ES-I3 (cell line): Measurements from ENCODE around the gene MAP2K6.

ENCODE experiments used
- H3K36me3 ChIP-seq: 2 replicates; pipeline ENCODE4 v1.6.1; 2013; ENCODE audit warnings: mild to moderate bottlenecking, low read length, control low read depth, moderate library complexity; ENCODE audit not compliant: insufficient read depth
- H3K4me1 ChIP-seq: 2 replicates; pipeline ENCODE4 v1.6.1; 2013; ENCODE audit warnings: mild to moderate bottlenecking, control low read depth, low read length; ENCODE audit not compliant: insufficient read depth
- H3K9ac ChIP-seq: 2 replicates; pipeline ENCODE4 v1.6.1; 2013; ENCODE audit warnings: low read depth, mild to moderate bottlenecking, low read length, moderate library complexity
- H3K9me3 ChIP-seq: 2 replicates; pipeline ENCODE4 v1.6.1; 2013; ENCODE audit warnings: mild to moderate bottlenecking, low read length, moderate library complexity; ENCODE audit not compliant: control insufficient read depth, insufficient read depth

The MAP2K6 gene

DNA sequence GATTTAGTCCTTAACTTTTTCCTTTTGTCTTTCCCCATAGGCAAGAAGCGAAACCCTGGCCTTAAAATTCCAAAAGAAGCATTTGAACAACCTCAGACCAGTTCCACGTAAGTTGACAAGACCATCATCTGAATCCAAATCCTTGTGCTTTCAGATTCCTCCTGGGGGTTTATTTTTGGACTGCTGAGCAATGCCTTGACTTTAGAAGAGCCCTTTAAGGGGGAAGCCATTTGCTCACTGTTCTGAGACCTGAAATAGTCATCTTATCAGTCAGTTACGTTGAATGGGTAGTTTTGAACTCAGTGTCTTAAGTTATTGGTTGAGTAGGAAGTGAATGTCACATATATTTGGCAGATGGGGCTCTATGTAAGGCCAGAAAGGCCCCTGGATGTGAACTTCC, 91.2 kb downstream of the MAP2K6 start:
- H3K9ac ChIP-seq, result no peak overlapping the region
- peaks cover 16% of the 10 kb centered on the region for H3K4me1 ChIP-seq

DNA sequence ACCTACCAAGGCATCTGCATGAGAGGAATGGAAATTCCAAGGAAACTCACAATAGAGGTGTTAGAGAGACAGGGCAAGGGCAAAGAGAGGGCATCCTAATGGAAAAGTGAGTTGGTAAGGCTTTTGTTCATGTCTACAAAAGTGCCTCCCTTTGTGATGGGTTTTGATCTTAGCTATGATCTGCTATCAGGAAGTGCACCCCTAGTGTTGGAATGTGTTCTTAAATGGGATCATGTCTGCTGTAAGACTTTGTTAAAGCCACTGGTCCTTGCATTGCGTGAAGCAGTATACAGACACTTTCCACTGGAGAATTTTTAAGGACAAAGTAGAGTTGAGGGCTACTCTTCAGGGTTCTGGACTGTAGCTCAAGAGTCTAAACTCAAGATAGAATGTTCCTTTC, 92.0 kb downstream of the MAP2K6 start:
- H3K4me1 ChIP-seq, result peaks cover 15% of the 10 kb centered on the region
- no peaks in the 10 kb centered on the region for H3K9me3 ChIP-seq
- no peaks in the 10 kb centered on the region for H3K36me3 ChIP-seq
- no peak overlapping the region for H3K9ac ChIP-seq

More for the DNA sequence above, 91.2 kb downstream of the MAP2K6 start:
- H3K36me3 ChIP-seq, result no peaks in the 10 kb centered on the region
- no peaks in the 10 kb centered on the region for H3K9me3 ChIP-seq

- H3K9ac ChIP-seq, result no peak overlapping the region
- H3K4me1 ChIP-seq, result no peaks in the 10 kb centered on the region
- no peaks in the 10 kb centered on the region for H3K36me3 ChIP-seq
- no peaks in the 10 kb centered on the region for H3K9me3 ChIP-seq
Observed at GRCh38 chr17:69508814-69509213, 94.3 kb downstream of the MAP2K6 start.

DNA sequence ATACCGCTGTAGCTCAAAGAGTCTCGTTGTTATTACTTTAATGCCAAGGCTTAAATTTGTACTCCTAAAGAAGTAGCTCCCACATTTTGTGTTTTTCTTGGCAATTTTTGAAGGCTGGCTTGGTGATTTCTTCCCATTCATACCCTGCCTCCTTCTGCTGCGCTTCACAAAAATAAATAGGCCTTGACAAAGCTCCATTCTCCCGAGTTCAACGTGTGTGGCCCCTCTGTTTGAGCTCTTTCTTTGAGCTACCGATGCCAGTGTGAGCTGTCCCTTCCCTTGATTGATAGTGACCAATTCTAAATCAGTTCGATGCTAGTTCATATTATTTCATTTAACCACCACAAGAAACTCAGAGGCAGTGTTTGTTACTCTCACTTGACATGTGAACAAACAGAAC, 96.8 kb downstream of the MAP2K6 start:
- no peaks in the 10 kb centered on the region for H3K36me3 ChIP-seq
- no peaks in the 10 kb centered on the region for H3K4me1 ChIP-seq
- H3K9ac ChIP-seq, result no peak overlapping the region
- no peaks in the 10 kb centered on the region for H3K9me3 ChIP-seq

GRCh38 chr17:69512946-69513345, 98.4 kb downstream of the MAP2K6 start:
- H3K36me3 ChIP-seq, result no peaks in the 10 kb centered on the region
- peaks cover 4% of the 10 kb centered on the region; the same call in 1 of the 2 replicates for H3K4me1 ChIP-seq
- H3K9me3 ChIP-seq, result no peaks in the 10 kb centered on the region
- H3K9ac ChIP-seq, result no peak overlapping the region

DNA sequence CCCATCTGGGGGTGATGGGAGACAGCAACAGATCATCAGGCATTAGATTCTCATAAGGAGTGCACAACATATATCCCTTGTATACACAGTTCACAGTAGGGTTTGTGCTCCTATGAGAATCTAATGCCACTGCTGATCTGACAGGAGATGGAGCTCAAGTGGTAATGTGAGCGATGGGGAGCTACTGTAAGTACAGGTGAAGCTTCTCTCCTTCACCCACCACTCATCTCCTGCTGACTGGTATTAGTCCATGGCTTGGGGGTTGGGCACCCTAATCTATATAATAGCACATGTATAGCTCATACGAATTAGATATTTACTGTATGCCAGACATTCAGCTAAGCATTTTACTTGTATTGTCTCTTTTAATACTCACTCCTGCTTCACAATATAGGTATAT, 101.7 kb downstream of the MAP2K6 start:
- no peaks in the 10 kb centered on the region for H3K36me3 ChIP-seq
- no peaks in the 10 kb centered on the region for H3K9me3 ChIP-seq
- H3K4me1 ChIP-seq, result peaks cover 4% of the 10 kb centered on the region; the same call in 1 of the 2 replicates
- H3K9ac ChIP-seq, result no peak overlapping the region

DNA sequence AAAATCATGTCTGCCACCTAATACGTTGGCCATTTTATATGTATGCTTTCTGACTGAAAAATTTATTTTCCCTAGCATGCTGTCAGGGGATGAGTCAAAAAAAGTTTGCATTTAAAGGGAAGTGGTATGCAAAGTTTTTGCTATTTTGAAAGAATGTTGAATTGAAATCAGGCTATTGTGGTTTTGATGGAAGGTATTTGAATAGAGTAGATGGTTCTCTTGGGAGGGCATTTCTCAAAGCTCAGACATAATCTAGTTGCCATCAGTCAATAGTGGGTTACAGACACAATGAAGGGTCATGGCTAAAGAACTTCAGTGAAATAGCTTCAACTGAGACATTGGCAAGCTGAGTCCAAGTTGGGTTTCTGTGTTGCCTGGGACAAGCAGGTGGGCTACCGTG, 102.4 kb downstream of the MAP2K6 start:
- H3K9me3 ChIP-seq, result no peaks in the 10 kb centered on the region
- H3K4me1 ChIP-seq, result peaks cover 4% of the 10 kb centered on the region; the same call in 1 of the 2 replicates
- H3K36me3 ChIP-seq, result no peaks in the 10 kb centered on the region
- H3K9ac ChIP-seq, result no peak overlapping the region

GRCh38 chr17:69518951-69519350, 104.5 kb downstream of the MAP2K6 start:
- no peak overlapping the region for H3K9ac ChIP-seq
- no peaks in the 10 kb centered on the region for H3K9me3 ChIP-seq
- H3K36me3 ChIP-seq, result no peaks in the 10 kb centered on the region
- peaks cover 4% of the 10 kb centered on the region; the same call in 1 of the 2 replicates for H3K4me1 ChIP-seq

GRCh38 chr17:69523244-69523861, 108.9 kb downstream of the MAP2K6 start:
- H3K36me3 ChIP-seq, result peaks cover 10% of the 10 kb centered on the region; the same call in 1 of the 2 replicates
- H3K4me1 ChIP-seq, result no peaks in the 10 kb centered on the region; the same call in 1 of the 2 replicates
- no peak overlapping the region for H3K9ac ChIP-seq
- no peaks in the 10 kb centered on the region for H3K9me3 ChIP-seq

DNA sequence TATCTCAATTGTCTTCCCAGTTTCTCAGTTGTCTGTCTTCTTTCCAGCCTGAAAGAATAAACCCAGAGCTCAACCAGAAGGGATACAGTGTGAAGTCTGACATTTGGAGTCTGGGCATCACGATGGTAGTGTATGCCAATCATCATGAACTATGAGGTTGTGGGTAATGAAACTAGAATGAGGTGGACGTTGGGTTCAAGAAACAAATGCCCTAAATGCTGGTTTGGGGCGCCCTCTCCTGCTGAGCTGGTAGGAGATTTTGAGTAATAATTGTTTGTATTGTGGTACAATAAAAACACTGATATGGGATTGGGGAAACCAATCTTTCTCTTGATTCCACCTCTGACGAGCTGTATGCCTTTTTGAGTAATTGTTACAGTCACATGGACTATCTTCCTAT, 110.4 kb downstream of the MAP2K6 start:
- Histone ChIP-seq H3K4me1 (no peaks in the 10 kb centered on the region), H3K9me3 (no peaks in the 10 kb centered on the region), H3K9ac (no peak overlapping the region), H3K36me3 (peaks cover 10% of the 10 kb centered on the region; the same call in 1 of the 2 replicates)

DNA sequence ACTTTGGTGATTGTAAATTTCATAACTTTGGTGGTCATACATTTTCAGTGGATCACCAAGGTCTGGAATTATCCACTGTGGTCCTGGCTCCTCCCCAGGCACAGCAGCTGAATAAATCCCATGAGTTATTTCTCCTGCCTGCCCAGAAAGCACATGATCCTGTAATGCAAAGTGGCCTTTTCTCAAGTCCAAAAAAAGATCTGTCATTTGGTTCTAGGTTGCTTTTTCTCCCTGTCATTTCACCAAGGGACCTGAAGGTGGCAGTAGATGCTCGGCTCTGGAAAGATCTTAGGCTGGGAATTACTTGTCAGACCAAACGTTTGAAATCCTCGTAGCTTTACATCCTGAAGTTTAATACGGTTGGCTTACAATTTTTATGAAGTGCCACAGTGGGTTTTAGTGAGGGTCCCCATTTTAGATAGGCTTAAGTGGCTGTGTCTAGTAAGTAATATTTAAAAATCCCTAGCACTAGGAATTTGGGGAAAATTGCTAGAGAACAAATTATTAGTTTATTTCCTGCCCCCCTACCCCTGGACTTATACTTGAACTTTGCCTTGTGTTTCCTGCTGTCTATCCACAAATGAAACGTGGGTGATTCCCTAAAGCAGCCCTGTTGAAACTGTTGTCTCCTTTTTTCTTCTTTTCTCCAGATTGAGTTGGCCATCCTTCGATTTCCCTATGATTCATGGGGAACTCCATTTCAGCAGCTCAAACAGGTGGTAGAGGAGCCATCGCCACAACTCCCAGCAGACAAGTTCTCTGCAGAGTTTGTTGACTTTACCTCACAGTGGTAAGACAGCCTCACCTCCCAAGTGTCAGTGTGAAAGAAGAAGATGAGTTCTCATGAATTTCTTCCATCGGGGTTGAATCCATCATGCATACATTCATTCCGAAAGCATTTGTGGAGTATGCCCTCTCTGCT, 111.7 kb downstream of the MAP2K6 start:
- Histone ChIP-seq H3K4me1 (no peaks in the 10 kb centered on the region), H3K9me3 (no peaks in the 10 kb centered on the region), H3K9ac (no peak overlapping the region), H3K36me3 (peaks cover 10% of the 10 kb centered on the region; the same call in 1 of the 2 replicates)

DNA sequence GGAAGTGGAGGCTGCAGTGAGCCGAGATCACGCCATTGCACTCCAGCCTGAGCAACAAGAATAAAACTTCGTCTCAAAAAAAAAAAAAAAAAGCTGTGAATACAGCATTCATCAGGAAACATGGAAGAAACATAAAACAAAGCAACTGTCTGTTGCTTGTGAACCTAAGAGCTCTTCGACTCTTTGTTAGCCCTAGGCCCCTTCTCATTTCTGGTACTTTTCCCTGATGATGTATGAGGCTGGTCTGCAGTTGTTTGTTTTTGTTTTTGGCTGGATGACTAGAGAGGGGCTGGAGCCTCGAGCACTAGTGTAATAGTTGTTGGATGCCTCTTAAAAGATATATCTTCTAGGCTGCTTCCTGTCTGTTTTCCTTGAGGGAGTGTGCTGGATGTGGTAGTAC, 113.5 kb downstream of the MAP2K6 start:
- H3K9ac ChIP-seq, result no peak overlapping the region
- 0 out of 2 replicates have a peak, but pooled peaks cover under 1% of the 10 kb centered on the region for H3K4me1 ChIP-seq
- no peaks in the 10 kb centered on the region for H3K9me3 ChIP-seq
- peaks cover 10% of the 10 kb centered on the region; the same call in 1 of the 2 replicates for H3K36me3 ChIP-seq

- no peaks in the 10 kb centered on the region for H3K9me3 ChIP-seq
- no peak overlapping the region for H3K9ac ChIP-seq
- H3K36me3 ChIP-seq, result no peaks in the 10 kb centered on the region
- peaks cover 17% of the 10 kb centered on the region for H3K4me1 ChIP-seq
Observed at GRCh38 chr17:69533481-69534234, 119.2 kb downstream of the MAP2K6 start.

- Histone ChIP-seq H3K9me3 (no peaks in the 10 kb centered on the region), H3K36me3 (no peaks in the 10 kb centered on the region), H3K4me1 (peaks cover 19% of the 10 kb centered on the region), H3K9ac (no peak overlapping the region)
Observed at GRCh38 chr17:69534235-69534621, 119.7 kb downstream of the MAP2K6 start.
